GM12878 (cell line): ENCODE data around the gene RHOBTB1. TPM values are rescaled to one million over a fixed set of nuclear protein-coding genes. Genes with fewer than 3 reads are reported as not detected.

ENCODE experiments used
- ATAC-seq: fragments of 200-7000 bp; cut with Tn5 transposase; 3 replicates; pipeline ENCODE4 v1.9.1; 2020; ENCODE audit warnings: mild to moderate bottlenecking, moderate library complexity
- BruUV-seq: library from RNA; stranded (reverse); fragments of 400-500 nt; replicated peaks from 2 replicates; lab custom pipeline; 2021; lab: Mats Ljungman, UMichigan
- CTCF ChIA-PET: fragments of 300-600 bp; sonication (Branson Sonifier 250); formaldehyde crosslinking; extraction: SDS; loops from one replicate; lab custom pipeline; 2021; ENCODE audit warnings: inconsistent platforms; lab: Yijun Ruan, JAX
- POLR2A ChIA-PET: fragments of 350-600 bp; formaldehyde crosslinking; extraction: SDS; loops from one replicate; lab custom pipeline; 2021; ENCODE audit warnings: inconsistent platforms; lab: Charles Lee
- RAD21 ChIA-PET: fragments of 300-600 bp; sonication (Branson Sonifier 250); formaldehyde crosslinking; loops from one replicate; lab custom pipeline; 2023; ENCODE audit warnings: antibody characterized with exemption; ENCODE audit not compliant: unreplicated experiment; lab: Charles Lee
- SMC1A ChIA-PET: fragments of 300-600 bp; sonication (Branson Sonifier 250); formaldehyde crosslinking; loops from one replicate; lab custom pipeline; 2023; ENCODE audit not compliant: unreplicated experiment, uncharacterized antibody; lab: Charles Lee
- DNase-seq: peaks from one replicate; pipeline ENCODE4 v3.0.0-alpha.2; 2011; ENCODE audit warnings: low read depth, low spot score
- FAIRE-seq: peaks from 3 replicates; lab custom pipeline; 2011; peaks lifted over from hg19 to GRCh38; lab: Jason Lieb, UNC
- H2AFZ ChIP-seq: 2 replicates; pipeline ENCODE4 v1.6.0; 2011; ENCODE audit warnings: low read depth, low read length, control low read depth; ENCODE audit not compliant: control insufficient read depth
- H3K27ac ChIP-seq: 2 replicates; pipeline ENCODE4 v1.5.1; 2011; ENCODE audit warnings: control low read depth; ENCODE audit not compliant: control insufficient read depth, insufficient read depth
- H3K27me3 ChIP-seq, 2 experiments: replicated peaks in 1 of 2; 2 replicates each; pipeline versions ENCODE4 v1.6.0 to v1.6.1; 2011; ENCODE audit warnings: low read length in 1 of 2; ENCODE audit not compliant: control insufficient read depth in 2 of 2, insufficient read depth in 2 of 2
- H3K36me3 ChIP-seq, 2 experiments: 2 replicates each; pipeline ENCODE4 v1.5.1; 2011; ENCODE audit warnings: low read length in 1 of 2; ENCODE audit not compliant: control insufficient read depth in 2 of 2, insufficient read depth in 2 of 2
- H3K4me1 ChIP-seq: 2 replicates; pipeline ENCODE4 v1.6.1; 2011; ENCODE audit warnings: mild to moderate bottlenecking, low read length, moderate library complexity, mixed read lengths; ENCODE audit not compliant: control insufficient read depth, insufficient read depth
- H3K4me2 ChIP-seq: 2 replicates; pipeline ENCODE4 v1.6.0; 2011; ENCODE audit warnings: control low read depth; ENCODE audit not compliant: control insufficient read depth, insufficient read depth
- H3K4me3 ChIP-seq: fragments of 200-600 bp; sonication (generic); 2 replicates; pipeline ENCODE4 v1.5.1; 2016
- H3K79me2 ChIP-seq: 2 replicates; pipeline ENCODE4 v1.6.0; 2011; ENCODE audit warnings: low read length; ENCODE audit not compliant: control insufficient read depth, insufficient read depth
- H3K9ac ChIP-seq: 2 replicates; pipeline ENCODE4 v1.8.0; 2011; ENCODE audit warnings: low read length, control low read depth, mixed read lengths; ENCODE audit not compliant: control insufficient read depth, insufficient read depth
- H3K9me3 ChIP-seq: replicated peaks from 3 replicates; pipeline ENCODE4 v1.5.1; 2011; ENCODE audit warnings: mild to moderate bottlenecking, low read length; ENCODE audit not compliant: control insufficient read depth, insufficient read depth
- H4K20me1 ChIP-seq: 2 replicates; pipeline ENCODE4 v1.6.0; 2011; ENCODE audit not compliant: control insufficient read depth, insufficient read depth
- EZH2 ChIP-seq: IDR thresholded peaks from 2 replicates; pipeline ENCODE4 v1.6.1; 2012; ENCODE audit warnings: low read depth, mild to moderate bottlenecking, control low read depth, inconsistent platforms, low read length, borderline replicate concordance; ENCODE audit not compliant: control insufficient read depth
- SMC3 ChIP-seq: IDR thresholded peaks from 2 replicates; pipeline ENCODE4 v1.6.1; 2011; ENCODE audit warnings: low read length, improper control_type of control experiment, borderline replicate concordance
- SP1 ChIP-seq: IDR thresholded peaks from one replicate; pipeline ENCODE4 v1.6.1; 2011; ENCODE audit warnings: low read depth, low read length
- SRF ChIP-seq, 2 experiments: IDR thresholded peaks; 2 replicates each; pipeline ENCODE4 v1.6.1; 2011; ENCODE audit warnings: low read depth in 2 of 2, low read length in 2 of 2, mild to moderate bottlenecking in 1 of 2, moderate library complexity in 1 of 2
- ZNF687 ChIP-seq: fragments of 450-650 bp; IDR thresholded peaks from 2 replicates; pipeline ENCODE4 v1.6.1; 2017; ENCODE audit warnings: mild to moderate bottlenecking, moderate library complexity
- WGBS: methylation state at CpG from one replicate; pipeline ENCODE4 v1.1.6; 2016; ENCODE audit warnings: low lambda C conversion rate; ENCODE audit not compliant: insufficient replicate concordance, insufficient coverage; ENCODE audit errors: missing lambda C conversion rate; 5-methylcytosine and 5-hydroxymethylcytosine counted together
- in situ Hi-C: fragments of 300-500 bp; cut with MboI; formaldehyde crosslinking; loops from 9 replicates; pipeline ENCODE4 v1.14.3; 2018; ENCODE audit warnings: mixed read lengths
- intact Hi-C: fragments of 100-400 bp; cut with micrococcal nuclease; formaldehyde crosslinking; loops from one replicate; pipeline ENCODE4 v1.14.2; 2022; ENCODE audit not compliant: unreplicated experiment
- polyA plus RNA-seq, 11 experiments: library from polyadenylated mRNA; depleted of rRNA in 4 of 11; unstranded in 6 of 11; stranded (reverse) in 5 of 11; fragments of >200 nt; fragmentation: Nextera tagmentation in 4 of 11; fragmentation: Illumina TruSeq in 1 of 11; extraction: Ambion mirVana in 4 of 11; extraction: Trizol in 1 of 11; gene quantifications; 1 replicate in 1 of 11; 2 replicates in 10 of 11; pipeline versions ENCODE4 v1.2.1 to v1.2.3, GENCODE V29; 2011 to 2016; ENCODE audit warnings: inconsistent platforms in 2 of 11, missing spikeins in 2 of 11, low read depth in 1 of 11
- total RNA-seq, 4 experiments: library from RNA; depleted of rRNA in 3 of 4; stranded (reverse); fragments of >200 nt in 3 of 4; fragmentation: Illumina TruSeq in 1 of 4; extraction: Trizol in 1 of 4; gene quantifications; 2 replicates each; pipeline versions ENCODE4 v1.2.1 to v1.2.3, GENCODE V29; 2013 to 2021

Gene RHOBTB1
- total and polyA plus RNA-seq, 10 of the 15 experiments (the other 5 are each of a cell fraction or from before 2014, with no cell fraction given) = not detected

DNA sequence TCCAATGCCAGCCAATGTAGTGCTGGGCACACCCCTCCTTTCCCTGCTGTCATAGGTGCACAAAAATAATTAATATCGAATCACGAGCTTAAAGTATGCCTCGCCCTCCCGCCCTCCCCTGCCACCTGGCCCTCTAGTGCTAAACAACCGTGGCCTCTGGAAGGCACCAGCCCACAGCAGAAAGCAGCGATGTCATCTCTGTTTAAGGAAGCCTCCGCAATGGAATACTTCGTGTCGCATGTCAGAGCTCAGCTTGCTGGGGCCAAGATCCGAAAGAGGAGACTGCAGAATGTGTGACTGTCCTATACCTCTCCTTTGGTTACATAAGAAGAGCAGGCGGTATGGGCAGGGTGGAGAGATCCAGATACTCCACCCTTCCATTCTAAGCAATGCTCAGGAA is 71.5 kb downstream of the RHOBTB1 start:
- intact Hi-C loops = no loop called here
- no peaks in the 10 kb centered on the region for H3K79me2 ChIP-seq
- DNase-seq = no peak
- no peak for FAIRE-seq
- no peak overlapping the region for H3K4me2 ChIP-seq
- ChIA-PET SMC1A (no interaction called here), CTCF (no interaction called here), POLR2A (no interaction called here)
- 25% methylated on average over 11 of the region's 11 CpGs for WGBS
- H3K27me3 ChIP-seq = no peaks in the 10 kb centered on the region
- no peak overlapping the region for H3K4me3 ChIP-seq
- BruUV-seq = no TSS peak
- H3K36me3 ChIP-seq = no peaks in the 10 kb centered on the region
- in situ Hi-C loops = no loop called here
- TF ChIP-seq SMC3 = no peak
- TF ChIP-seq ZNF687 = no peak
- no peak for TF ChIP-seq SRF (IDR thresholded peaks at IDR 0.05; ENCODE audit: low read depth in 2 of 2, low read length in 2 of 2)
- no peak for TF ChIP-seq SP1
- TF ChIP-seq EZH2 = no peak
- TF ChIP-seq, all 136 proteins: peak for 0
- H3K9ac ChIP-seq = no peak overlapping the region
- no peak overlapping the region for H2AFZ ChIP-seq
- H3K9me3 ChIP-seq = no peaks in the 10 kb centered on the region
- ATAC-seq = no peak
- RAD21 ChIA-PET = no interaction called here
- H3K4me1 ChIP-seq = no peaks in the 10 kb centered on the region
- H3K27ac ChIP-seq = no peak overlapping the region
- no peaks in the 10 kb centered on the region for H4K20me1 ChIP-seq
